Activated CD4-positive, alpha-beta T cell treated with anti-CD3 and anti-CD28 coated beads, Interleukin-10, Interleukin-2, amounts not matched to agents 100 ng/mL and 50 ng/mL, durations not matched to agents 16 hours and 8 hours (primary cell): ENCODE results near the gene HDAC11.
"Not testable (repeated sequence)": the region's sequence is repeated elsewhere in the genome, so short reads cannot be mapped to it uniquely, and the experiment has no call there.

Source experiments
- DNase-seq: peaks from one replicate; pipeline ENCODE4 v3.0.0-alpha.2; 2020

Gene HDAC11

DNA sequence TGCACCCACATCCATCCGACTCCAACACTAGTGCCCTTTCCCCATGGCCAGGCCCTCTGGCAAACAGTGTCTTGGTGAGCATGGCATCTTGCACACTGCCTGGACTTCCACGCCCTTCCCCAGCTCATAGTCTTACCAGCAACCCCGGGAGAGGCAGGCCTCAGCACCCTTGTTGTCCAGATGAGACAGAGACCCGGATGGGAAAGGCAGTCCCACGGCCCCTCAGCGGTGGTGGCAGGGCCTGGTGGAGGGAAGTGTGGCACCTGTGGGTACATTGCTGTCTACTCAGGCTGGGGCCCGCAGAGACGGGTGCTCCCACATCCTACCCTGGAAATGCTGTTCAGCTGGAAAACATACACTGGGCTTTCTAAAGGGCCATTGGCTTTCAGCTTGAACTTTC is 28.4 kb downstream of the HDAC11 start:
- no peak for DNase-seq

DNA sequence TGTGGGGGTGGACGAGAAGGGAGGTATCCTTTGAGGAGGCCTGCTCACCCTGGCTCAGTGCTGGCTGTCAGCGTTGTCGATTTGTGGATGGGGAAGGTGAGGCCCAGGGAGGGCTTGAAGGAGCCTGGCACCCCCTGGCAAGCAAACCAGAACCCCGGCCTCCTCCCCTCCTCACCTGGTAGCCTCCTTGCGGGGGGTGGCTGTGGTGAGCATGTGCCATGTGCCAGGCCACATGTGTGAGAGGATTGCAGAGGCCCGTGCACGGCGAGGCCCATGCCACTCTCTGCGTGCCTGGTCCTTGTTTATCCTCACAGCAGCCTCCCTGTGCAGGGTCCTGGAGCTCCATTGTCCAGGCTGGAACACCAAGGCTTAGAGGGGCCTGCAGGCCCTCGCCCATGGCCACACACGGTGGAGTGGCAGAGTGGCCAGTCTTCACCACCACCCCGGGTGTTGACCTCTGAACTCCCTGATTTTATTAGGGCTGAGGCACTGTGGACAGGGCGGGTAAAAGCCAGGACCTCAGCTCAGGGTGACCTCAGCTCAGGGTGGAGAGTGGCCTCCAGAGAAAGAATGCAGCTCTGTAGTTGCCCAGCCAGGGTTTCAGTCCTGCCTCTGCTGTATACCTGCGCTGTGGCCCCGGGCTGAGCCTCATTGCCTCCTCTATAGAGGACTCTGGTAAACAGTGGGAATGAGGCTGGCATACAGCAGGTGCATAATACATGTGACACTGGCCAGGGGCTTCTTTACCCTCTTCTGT is 29.1 kb downstream of the HDAC11 start:
- no peak for DNase-seq

DNA sequence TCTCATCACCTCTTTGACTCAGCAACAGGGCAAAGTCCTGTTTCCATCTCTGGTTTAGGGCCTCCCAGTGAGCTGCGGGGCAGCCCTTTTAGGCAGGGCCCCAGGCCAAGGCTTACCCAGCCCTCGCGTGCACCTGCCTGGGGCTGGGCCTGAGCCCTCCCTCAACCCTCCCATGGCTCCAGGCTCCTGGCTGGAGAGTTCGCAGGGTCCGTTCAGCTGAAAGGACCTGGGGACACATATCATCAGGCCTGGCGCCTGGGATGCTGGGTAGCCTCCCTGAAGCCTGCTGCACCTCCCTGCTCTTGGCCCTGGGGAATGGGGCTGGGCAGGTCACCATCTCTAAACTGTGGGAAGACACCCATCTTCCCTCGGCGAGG is 29.7 kb downstream of the HDAC11 start:
- no peak for DNase-seq

DNA sequence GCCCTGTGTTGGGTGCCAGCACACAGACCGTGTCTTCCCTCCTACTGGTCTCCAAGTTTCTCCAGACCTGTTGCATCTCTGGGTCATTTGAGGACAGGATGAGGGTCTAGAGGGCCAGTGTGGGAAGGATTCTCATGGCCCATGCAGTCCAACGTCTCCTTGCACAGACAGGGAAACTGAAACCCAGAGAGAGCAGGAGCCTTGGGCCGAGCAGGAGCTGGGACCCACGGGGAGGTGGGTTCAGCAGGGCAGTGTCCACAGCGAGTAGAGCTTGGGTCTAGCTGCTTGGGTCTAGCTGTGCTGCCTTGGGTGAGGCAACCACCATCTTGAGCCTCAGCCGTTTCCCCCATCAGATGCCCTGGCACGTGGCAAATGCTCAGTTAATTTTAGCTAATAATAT is 32.3 kb downstream of the HDAC11 start:
- DNase-seq = no peak

DNA sequence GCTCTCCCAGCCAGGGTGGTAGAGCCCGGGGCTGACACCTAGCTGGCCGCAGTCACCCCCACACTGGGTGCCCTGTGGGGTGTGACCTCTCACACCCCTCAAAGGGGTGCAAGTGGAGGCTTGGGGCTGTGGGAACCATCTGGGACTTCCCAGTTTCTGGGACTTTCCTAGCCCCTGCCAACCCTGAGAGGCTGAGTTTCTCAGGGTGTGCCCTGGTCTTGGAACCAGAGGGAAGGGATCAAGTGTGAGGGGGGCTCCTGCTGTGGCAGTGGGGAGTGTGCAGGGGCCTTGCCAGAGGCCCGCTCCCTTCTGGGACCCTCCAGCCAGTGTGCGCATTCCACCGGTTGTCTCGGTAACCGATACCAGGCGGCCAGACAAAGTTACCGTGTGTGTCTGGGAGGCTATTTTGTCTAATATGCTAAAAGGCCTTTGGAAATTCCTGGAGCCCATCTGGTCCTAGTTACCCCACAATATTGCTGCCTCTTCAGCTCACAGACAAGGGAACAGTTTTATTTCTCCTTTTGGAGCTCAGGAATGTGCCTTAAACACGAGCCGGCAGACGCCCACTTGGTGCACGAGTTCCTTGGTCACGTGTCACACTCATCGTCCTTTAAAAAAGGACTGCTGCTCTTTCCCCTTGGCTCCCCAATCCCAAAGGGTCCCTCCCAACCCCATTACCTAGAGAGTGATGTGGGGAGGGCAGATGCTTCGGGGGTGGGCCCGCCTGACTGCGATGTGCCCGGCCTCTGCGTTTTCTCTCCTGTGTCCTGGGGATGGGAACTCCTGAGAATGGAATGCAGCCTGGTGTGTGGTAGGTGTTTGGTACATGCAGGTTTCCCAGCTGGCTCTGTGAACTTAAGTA is 33.2 kb downstream of the HDAC11 start:
- DNase-seq = no peak

DNA sequence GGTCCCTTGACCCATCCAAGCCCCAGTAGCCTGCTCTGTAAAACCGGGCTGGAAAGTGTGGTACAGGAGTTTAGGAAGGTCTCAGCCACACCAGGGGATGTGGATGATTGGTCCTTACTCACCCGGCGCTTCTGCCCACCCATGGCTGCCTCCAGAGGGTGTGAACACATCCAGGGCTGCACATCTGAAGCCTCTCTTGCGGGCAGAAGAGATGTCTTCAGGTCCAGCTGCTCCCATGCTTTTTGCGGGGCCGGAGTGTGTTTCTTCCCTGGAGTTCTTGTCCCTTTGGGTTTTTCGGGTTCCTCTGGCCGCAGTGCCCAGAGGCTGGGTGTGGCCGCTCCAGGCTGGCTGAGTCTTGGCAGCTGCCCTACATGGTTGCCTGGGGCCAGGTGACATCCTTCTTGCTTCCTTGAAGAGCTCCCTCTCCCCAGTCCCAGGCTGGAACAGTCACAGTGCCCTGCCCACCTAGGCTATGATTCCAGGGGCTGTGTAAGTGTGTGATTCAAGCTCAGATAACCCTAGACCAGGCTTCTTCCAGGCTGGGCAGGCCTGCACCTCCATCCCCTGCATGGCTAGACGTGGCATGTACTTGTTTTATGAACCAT is 33.9 kb downstream of the HDAC11 start:
- DNase-seq = no peak

DNA sequence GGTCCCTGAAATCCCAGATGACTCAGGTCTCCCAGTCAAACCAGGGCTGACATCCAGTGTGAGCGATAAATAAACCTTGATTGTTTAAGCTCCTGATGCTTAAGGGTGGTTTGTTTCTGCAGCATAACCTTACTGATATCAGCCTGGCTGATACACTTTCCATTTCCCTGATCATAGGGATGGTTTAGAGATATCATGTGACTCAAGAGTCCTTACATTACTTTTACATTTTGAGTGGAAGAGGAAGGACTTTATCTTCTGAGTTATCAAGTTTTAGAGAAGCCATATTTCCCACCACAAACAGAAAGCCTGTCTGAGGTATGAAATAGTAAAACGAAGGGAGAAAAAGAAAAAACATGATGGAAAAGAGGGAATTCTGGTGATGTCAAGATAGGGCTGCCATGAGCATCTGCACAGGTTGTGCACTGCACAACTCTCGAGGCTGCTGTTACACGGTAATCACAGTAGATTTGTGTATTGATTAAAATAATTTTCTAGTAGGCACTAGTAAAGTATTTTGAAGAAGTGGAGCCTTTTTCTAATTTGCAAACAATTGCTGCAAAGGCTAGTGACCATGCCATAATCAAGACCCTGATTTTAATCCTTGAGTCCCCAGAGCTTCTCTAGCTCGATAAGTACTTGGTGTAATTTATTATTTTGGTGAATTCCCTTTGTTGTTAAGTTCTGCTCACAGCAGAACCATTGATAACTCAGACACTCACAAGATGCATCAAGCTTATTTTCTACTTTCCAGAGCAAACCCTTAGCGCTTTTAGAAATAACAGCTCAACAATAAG is 34.7 kb downstream of the HDAC11 start:
- DNase-seq = no peak

DNA sequence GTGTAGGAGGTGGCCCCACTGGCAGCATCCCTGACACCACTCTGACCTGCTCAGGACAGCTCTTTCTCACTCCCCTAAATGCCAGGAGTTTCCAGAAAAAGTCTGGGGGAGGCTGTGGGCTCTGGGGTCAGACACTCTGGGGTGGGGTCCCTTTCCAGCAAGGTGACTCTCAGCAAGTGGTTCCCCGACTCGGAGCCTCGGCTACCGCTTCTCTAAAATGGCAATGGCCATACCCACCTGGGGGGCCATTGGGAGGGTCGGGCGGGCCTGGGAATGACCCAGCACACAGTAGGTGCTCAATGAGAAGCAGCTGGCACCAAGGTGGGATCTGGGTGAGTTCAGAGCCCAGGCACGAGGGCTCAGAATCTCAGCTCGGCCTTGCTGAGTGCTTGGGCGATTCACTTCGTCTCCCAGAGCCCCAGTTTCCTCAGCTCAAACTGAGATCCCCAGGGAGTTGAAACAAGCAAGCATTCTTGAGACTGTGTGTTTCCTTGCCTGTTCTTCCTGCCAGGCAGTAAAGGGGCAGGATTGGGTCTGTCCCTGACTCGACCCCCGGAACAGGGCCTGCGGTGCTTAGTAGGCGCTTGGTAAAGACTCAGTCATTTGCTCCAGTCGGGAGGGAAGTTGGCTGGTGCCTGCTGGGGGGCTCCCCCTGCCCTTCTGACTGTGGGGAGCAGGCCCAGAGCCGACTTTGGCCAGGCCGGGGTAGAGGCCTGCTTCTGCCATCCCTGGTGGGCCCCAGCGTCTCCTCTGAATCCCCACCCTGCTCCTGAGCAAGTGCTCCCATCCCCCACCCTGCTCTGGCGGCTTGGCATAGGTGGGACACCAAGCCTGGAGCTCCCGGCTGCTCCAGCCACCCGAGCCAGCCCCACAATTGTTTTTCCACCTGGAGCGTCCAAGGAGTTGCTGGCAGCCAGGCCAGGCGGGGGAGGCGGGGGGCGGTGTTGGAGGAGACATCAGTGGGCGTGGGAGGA is 36.0 kb downstream of the HDAC11 start:
- DNase-seq = no peak

DNA sequence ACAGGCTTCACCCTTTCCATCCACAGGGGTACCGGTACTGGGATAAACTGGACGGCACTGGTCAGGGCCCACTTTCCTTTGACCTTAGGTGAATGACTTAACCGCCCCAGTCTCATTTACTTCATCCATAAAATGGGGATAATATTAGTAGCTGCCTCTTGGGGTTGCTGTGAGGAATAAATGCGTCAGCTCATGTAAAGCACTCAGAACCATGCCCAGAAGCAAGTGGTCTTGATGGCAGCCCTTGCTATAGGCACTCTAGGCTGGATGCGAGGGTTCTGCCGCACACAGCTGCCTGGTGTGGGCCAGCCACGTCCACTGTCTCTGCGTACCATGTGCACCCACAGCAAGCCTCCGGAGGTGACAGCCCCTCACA is 36.6 kb downstream of the HDAC11 start:
- no peak for DNase-seq

DNA sequence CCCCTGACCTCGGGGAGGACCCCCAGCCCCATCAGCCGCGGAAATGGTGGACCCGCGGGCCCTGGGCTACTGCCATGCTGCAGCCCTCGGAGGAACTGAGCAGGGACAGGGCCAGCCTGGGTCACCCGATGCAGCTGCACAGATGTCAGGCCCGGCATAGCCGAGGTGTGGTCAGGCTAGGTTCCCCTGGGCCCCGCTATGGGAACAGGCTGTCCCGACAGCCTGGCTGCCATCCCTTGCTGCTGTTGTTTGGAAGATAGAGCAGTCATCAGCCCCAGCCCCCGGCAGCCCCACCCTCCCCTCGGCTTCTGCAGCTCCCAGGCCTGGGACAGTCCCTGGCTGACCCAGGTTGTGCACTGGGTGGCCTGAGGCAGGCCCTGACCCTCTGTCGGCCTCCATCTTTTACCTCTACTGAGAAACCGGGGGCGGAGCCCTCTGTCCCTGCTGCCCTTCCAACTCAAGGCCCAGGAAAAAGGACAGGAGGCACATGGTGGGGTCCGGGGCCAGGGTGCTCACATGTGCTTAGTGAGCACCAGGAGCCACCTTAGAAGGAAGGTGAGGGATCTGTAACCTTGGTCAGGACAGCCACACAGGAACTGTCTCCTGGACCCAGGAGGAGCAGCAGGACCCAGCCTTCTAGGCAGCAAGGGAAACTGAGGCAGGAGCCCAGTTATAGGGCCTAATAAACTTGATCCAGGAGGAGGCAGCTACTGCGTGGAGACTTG is 37.3 kb downstream of the HDAC11 start:
- no peak for DNase-seq

DNA sequence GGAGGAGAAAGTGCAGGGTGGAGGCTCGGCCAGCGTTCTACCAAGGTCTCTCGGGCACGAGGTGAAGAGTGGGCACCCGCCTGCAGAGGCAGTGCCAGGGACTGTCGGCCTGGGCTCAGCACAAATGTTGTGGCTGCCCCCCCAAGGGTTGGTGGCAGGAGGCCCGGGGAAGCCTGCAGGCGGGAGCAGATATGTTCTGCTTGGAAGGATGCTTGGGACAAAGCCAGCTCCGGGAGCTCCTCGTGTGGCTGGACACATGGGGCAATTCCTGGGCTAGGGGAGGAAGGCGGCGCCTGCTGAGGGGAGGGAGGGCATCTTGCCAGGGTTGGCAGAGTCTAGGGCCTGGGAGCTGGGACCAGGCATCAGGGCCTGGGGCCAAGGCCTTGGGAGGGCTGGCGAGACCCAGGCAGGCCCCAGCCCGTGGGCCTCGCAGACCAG is 38.4 kb downstream of the HDAC11 start:
- DNase-seq = no peak

DNA sequence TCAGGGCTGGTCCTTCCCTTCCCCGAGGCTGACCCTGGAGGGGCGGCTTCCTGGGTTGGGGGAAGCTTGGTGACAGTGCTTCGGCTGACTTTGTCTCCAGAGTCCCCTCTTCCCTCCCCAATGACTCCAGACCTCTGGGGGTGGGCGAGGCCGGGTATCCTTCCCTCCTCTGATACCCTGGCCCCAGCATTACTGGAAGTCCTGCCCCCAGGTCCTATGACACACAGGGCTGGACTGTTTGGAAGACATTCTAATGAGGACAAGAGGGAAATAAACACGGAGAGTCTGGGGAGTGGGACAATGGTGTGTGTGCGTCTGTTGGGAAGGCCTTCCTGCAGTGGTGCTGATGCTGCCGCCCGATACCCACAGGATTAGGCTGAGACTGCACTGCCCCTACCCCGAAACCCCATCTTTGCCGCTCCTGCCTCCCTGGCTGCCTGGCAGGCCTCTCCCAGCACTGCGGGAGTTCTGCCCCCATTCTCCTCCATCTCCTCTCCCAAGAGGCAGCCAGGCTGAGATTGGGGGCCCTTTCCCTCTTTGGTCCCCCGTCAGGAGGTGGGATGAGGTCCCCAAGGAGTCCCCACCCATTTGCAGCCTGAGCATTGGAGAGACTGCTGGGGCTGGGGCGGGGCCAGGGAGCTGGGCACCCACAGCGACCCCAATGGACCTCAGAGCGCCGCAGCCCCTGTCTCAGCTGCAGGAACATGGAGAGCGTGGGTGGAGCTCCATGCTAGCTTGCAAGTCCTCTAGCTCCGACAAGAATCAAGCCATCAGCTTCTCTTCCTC is 39.1 kb downstream of the HDAC11 start:
- no peak for DNase-seq

DNA sequence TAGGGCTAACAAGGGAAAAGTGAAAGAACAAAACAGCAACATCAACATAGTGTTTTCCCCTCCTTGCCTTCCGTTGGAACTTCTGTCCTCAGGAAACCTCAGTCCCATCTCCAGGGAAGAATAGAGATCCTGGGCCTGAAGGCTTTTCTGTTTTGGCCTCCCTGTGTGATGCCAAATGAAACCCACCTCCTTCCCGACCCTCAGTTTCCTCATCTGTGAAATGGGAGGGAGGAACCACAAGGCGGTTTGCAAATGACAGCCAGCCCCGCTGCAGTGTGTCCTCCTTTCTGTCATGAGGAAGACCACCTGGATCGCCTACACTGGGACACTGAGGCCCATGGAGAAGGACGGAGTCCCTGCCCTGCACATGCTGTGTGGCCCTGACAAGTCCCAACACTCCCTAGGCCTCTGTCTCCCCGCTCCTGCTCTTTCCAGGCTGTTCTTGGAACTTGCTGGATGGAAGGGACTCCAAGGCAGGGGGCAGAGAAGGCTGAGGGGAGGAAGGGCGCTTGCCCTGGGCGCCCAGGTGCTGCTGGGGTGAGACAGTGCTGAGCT is 40.3 kb downstream of the HDAC11 start:
- DNase-seq = no peak

DNA sequence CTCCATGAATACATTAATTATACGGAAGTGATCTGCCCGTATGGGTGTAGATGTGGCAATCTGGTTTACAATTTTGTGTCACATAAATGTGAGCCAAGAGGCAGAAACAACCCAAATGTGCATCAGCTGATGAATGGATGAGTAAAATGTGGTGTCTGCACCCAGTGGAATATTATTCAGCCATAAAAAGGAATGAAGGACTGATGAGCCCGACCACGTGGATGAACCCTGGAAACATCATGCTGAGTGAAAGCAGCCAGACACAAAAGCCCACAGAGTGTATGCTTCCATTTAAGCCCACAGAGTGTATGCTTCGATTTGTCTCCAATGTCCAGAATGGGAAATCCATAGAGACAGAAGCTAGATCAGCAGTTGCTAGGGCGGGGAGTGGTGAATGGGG is 41.2 kb downstream of the HDAC11 start:
- DNase-seq = no peak

DNA sequence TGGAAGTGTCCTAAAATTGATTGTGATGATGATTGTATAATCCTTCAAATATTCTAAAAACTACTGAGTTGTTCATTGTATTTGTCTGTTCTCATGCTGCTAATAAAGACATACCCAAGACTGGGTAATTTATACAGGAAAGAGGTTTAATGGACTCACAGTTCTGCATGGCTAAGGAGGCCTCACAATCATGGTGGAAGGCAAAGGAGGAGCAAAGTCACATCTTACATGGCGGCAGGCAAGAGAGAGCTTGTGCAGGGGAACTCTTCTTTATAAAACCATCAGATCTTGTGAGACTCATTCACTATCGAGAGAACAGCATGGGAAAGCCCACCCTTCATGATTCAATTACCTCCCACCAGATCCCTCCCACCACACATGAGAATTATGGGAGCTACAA is 41.6 kb downstream of the HDAC11 start:
- not testable (repeated sequence) for DNase-seq

DNA sequence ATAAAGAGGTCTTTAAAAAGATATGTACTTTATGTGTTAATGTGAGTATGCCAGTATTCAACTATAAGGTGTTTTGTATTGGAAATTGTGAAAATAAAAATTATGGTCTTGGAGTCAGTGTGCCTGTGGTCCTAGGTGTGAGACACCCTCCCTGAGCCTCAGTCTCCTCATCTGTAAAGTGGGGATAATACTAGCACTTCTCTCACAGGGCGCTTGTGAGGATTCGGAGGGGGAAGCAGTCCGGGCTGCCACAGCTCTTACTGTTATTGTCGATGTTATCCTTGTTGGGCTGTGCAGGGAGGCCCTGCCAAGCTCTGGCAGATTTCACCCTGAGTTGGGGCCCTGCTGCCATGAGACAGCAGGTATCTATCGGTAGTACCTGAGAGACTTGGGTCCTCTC is 42.1 kb downstream of the HDAC11 start:
- DNase-seq = no peak

DNA sequence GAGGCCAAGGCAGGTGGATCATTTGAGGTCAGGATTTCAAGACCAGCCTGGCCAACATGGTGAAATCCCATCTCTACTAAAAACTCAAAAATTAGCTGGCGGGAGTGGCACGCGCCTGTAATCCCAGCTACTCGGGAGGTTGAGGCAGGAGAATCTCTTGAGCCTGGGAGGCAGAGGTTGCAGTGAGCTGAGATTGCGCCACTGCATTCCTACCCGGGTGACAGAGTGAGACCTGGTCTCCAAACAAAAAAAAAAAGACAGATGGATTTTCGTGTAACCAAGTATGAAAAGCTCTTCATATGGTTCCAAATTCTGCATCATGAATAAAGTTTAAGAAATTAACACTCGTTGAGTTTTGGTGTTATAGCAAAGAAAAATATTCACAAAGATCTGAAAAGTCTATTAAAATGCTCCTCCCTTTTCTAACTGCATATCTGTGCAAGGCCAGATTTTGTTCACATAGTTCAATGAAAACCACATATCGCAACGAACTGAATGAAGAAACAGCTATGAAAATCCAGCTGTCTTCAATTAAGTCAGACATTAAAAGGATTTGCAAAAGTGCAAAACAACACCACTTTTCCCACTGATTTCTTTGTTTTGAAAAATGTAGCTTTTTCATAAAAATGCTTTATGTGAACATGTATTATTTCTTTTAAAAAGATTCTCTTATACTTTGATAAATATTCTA is 45.0 kb downstream of the HDAC11 start:
- no peak for DNase-seq

DNA sequence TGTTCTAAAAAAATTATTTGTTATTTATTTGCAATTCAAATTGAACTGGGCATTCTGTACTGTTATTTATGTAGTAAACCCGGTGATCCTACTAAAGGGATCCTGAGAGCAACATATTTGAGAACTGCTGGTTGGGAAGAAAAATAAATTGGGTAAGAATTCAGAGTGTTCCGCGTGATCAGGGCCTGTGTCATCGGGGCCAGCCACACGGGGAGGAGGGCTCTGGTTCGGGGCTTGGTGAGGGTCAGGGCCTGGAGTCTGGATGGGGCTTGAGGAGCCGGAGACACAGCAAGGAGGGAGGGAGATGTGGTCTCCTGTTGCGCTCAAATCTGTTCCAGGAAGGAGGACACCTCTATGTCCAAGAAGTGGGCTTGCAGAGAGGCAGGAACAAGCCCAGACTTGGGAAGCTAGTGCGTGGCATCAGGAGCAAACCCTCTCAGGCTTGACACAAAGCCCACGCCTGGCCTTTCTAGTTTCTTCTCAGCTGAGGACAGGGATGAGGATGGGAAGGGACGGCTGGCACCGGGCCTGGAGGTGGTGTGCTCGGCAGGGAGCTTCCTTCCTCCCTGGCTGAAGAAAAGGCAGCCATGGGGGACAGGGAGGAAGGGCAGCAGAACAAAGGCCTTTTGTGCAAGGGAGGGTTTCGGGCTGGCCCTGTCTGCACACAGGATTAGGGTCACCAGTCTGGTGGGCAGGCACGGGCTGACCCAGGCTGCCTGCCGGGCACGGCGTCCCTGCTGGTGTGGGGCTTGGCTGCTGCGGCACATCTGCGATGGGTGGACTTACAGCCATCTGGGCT is 45.9 kb downstream of the HDAC11 start:
- DNase-seq = no peak

DNA sequence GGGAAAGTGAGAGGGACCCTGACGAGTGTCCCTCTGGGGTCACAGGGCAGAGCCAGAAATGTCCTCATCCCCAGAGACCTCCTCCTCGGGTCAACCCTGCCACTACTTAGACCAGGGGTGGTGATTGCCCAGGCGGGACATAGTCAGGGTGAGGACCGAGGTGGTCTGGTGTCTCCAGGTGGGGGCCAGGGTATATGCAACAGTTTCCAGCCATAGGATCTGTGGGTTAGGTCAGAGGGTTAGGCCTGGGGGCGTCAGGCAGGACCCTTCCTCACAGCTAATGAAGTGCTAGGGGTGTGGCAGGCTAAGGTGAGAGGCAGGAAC is 46.5 kb downstream of the HDAC11 start:
- DNase-seq = no peak
